Fibroblast of villous mesenchyme (primary cell): ENCODE measurements around the gene ADCY3. TPM values are rescaled to one million over a fixed set of nuclear protein-coding genes. Genes with fewer than 3 reads are reported as not detected.
A peak's percentile ranks its signal among the peaks of the same experiment; 100 is the strongest.

Experiments used
- DNase-seq: peaks from one replicate; pipeline ENCODE4 v3.0.0-alpha.2; 2010; ENCODE audit warnings: low read depth
- H3K4me3 ChIP-seq: 2 replicates; pipeline ENCODE4 v1.5.1; 2011; ENCODE audit warnings: low read depth, mild to moderate bottlenecking, low read length
- total RNA-seq: library from RNA; depleted of rRNA; stranded (reverse); fragments of >200 nt; gene quantifications from 2 replicates; pipeline ENCODE4 v1.2.3, GENCODE V29; 2012
- TF ChIP-seq, protein P1 (sequence below): IDR thresholded peaks from 2 replicates; pipeline ENCODE4 v1.5.1; 2012; ENCODE audit warnings: low read depth, mild to moderate bottlenecking, low read length; ENCODE audit not compliant: insufficient read depth

Gene ADCY3
- total RNA-seq, 1 donor = 43.2 TPM

DNA sequence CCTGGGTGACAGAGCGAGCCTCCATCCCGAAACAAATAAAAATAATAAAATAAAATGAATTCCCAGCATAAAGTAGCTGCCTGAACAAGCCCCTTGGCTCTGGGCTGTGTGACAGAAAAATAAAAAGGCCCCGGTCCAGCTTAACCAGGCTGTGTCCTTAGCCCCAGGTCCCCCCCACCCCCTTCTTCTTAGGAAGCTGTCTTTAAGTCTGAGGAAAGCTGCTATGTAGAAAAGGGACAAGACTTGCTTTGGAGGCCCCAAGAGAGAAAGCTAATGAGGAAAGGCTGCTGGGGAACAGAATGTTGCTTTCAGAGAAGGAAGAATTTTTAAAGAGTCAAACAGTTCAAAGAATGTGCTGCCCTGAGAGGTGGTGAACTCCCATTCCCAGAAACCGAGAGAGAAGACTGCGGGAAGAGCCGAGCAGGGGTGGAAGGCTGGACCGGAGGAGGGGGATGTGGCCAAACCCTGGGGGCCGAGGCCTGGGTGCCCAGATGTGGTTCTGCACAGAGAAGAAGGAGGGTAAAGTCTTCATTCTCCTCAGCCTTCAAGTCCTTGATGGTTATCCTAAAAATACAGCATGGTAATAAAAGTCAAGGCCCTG is 64.9 kb downstream of the ADCY3 start:
- peak; percentile 59 for DNase-seq

GRCh38 chr2:24853996-24854395 is 66.0 kb downstream of the ADCY3 start:
- no peak overlapping the region for H3K4me3 ChIP-seq
- DNase-seq = peak; percentile 82

More for the DNA sequence above, 64.9 kb downstream of the ADCY3 start:
- TF ChIP-seq, protein P1, sequence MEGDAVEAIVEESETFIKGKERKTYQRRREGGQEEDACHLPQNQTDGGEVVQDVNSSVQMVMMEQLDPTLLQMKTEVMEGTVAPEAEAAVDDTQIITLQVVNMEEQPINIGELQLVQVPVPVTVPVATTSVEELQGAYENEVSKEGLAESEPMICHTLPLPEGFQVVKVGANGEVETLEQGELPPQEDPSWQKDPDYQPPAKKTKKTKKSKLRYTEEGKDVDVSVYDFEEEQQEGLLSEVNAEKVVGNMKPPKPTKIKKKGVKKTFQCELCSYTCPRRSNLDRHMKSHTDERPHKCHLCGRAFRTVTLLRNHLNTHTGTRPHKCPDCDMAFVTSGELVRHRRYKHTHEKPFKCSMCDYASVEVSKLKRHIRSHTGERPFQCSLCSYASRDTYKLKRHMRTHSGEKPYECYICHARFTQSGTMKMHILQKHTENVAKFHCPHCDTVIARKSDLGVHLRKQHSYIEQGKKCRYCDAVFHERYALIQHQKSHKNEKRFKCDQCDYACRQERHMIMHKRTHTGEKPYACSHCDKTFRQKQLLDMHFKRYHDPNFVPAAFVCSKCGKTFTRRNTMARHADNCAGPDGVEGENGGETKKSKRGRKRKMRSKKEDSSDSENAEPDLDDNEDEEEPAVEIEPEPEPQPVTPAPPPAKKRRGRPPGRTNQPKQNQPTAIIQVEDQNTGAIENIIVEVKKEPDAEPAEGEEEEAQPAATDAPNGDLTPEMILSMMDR = no peak
- no peak overlapping the region for H3K4me3 ChIP-seq

DNA sequence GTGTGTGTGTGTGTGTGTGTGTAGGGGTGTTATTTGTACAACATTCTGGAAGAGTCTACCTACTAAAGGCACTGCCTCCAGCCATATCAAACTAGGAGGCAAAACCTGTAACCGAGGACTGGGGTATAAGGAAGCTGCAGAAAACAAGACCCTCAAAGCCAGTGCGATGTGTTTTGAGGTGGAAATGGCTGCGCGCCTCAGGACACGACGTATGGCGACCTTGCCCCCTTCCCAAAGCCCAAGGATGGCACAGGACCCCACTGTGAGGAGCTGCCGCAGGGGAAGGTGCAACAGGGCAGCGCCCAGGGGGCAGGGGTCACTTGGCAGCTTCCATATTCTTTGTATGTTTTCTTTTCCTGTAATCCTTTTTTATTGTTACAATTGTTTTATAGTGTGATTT is 67.0 kb downstream of the ADCY3 start:
- TF ChIP-seq, protein P1 = no peak
- no peak overlapping the region for H3K4me3 ChIP-seq
- DNase-seq = no peak

More at GRCh38 chr2:24853996-24854395, 66.0 kb downstream of the ADCY3 start:
- TF ChIP-seq, protein P1 = no peak

DNA sequence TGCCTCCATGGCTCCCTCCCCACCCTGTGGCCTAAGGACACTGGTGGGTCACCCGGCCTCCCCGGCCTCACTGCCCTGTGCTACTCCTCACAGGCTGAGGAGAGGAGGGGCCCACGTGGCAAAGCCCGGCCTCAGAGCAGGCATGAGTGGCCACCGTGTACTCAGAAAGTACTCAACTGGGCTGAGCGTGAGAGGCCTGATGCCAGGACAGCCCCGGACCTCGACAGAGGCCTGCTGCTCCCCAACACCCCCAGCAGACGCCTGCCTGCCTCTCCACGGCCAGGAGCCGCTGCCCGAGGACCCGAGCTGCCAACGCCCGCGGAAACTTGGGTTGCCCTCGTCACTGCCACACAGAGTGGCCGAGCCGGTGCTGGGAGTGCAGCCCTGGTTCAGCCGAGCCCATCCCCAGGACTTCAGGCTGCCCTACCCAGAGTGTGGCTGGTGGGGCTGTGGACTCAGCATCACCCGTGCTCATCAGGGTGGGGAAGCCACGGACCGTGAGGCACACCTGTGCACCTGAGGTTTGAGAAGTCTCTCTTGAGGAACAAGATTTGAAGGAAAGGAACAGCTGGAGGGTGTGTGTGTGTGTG is 67.5 kb downstream of the ADCY3 start:
- DNase-seq = no peak
- no peak overlapping the region for H3K4me3 ChIP-seq
- TF ChIP-seq, protein P1 = no peak

DNA sequence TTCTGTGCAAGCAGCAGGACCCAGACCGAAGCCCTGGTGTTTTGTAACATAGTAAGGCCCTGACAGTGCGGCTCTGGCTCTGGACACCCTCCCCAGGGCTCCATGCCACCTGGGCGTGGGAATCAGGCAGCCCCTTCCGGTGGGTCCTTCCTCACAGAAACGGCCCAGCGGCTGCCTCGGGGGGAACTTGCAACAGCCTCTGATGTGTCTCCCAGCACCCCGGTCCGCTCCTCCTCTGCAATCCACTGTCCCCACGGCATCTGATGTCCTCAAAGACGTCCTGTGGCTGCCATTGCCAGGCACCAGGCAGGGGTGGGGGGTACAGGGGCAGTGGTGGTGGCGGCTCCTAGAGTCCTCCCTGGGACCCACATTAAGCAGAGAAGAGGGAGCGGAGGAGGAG is 68.0 kb downstream of the ADCY3 start:
- TF ChIP-seq, protein P1 = no peak
- DNase-seq = no peak
- no peak overlapping the region for H3K4me3 ChIP-seq

DNA sequence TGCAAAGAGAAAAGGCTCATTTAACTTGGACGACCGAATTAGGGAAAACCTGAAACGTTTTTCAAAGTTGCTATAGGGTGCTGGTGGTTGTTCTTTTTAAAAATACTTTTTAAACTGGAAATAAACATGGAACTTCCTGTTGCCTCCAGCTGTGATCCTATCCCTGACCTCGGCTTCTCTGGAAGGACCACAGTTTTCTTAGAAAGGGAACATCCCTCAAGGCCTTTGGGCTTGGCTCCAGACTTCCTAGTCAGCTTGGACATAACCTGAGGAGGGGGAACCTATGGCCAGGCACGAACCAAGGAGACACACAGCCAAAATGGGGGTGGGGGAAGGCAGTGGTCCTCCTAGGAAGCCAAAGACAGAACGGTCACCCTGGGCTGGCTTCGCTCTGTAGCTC is 69.1 kb downstream of the ADCY3 start:
- no peak overlapping the region for H3K4me3 ChIP-seq
- TF ChIP-seq, protein P1 = no peak
- no peak for DNase-seq

DNA sequence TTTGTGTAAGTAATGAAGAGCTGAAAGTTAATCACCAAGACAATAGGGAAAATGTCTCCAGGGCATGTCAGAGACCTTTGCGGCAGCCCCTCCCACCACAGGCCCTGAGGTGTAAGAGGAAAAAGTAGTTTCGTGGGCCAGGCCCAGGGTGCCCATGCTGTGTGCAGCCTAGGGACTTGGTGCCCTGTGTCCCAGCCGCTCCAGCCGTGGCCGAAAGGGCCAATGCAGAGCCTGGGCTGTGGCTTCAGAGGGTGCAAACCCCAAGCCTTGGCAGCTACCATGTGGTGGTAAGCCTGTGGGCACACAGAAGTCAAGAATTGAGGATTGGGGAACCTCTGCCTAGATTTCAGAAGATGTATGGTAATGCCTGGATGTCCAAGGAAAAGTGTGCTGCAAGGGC is 74.3 kb downstream of the ADCY3 start:
- DNase-seq = no peak
- TF ChIP-seq, protein P1 = no peak

More for the DNA sequence above, 74.3 kb downstream of the ADCY3 start:
- no peak overlapping the region for H3K4me3 ChIP-seq
